Colon (tissue), 2 donors: ENCODE data around the gene CISTR.
"Not testable (repeated sequence)": the region's sequence is repeated elsewhere in the genome, so short reads cannot be mapped to it uniquely, and the experiment has no call there.

Source experiments
- FAIRE-seq: peaks from 2 replicates; lab custom pipeline; 2012; peaks lifted over from hg19 to GRCh38; lab: Jason Lieb, UNC
- donor health status: control.
- donor health status: control.

The CISTR gene

DNA sequence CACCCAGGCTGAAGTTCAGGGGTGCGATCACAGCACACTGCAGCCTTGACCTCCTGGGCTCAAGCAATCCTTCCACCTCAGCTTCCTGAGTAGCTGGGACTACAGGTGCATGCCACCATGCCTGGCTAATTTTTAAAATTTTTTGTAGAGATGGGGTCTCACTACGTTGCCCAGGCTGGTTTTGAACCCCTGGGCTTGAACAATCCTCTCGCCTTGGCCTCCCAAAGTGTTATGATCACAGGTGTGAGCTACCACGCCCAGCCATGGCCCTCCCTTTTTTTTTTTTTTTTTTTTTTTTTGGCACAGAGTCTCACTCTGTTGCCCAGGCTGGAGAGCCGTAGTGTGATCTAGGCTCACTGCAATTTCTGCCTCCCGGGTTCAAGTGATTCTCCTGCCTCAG is 33.2 kb downstream of the CISTR start:
- FAIRE-seq, result not testable (repeated sequence)

DNA sequence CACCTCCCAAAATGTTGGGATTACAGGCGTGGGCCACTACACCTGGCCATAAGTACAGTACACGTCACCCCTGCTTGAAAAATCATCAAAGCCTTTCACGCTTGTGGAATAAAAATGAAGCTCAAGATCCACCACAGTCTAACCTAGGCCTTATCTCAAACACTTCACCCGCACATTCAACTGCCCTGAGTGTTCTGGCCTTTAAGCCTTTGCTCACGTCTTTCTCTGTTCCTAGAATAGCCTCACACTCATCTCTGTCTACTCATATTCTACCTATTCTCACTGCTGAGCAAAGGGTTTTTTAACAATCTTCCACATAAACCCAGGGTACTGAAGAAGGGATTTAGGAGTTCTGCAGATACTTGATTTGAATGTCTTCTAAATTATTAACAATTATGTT is 34.5 kb downstream of the CISTR start:
- no peak for FAIRE-seq

- FAIRE-seq, result no peak
These were observed 37.8 kb downstream of the CISTR start for GRCh38 chr12:53714004-53714403.

DNA sequence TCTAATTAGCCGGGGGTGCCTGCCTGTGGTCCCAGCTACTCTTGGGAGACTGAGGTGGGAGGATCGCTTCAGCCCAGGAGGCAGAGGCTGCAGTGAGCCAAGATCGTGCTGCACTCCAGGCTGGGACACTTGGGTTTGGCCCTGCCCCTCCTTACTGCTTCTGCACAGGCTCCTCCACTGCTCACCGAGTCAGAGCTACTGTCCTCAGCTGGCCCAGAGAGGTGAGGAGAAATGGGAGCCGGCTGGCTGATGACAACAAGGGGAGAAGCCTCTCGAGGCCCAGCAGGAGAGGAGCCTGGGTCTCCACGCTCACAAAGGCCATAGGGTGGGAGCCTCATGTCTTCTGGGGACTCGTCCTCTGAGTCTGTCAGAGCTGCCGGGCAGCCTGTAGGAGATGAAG is 38.3 kb downstream of the CISTR start:
- no peak for FAIRE-seq

GRCh38 chr12:53712059-53712643 is 39.6 kb downstream of the CISTR start:
- FAIRE-seq, result no peak

GRCh38 chr12:53710091-53710490 is 41.7 kb downstream of the CISTR start:
- FAIRE-seq, result no peak

DNA sequence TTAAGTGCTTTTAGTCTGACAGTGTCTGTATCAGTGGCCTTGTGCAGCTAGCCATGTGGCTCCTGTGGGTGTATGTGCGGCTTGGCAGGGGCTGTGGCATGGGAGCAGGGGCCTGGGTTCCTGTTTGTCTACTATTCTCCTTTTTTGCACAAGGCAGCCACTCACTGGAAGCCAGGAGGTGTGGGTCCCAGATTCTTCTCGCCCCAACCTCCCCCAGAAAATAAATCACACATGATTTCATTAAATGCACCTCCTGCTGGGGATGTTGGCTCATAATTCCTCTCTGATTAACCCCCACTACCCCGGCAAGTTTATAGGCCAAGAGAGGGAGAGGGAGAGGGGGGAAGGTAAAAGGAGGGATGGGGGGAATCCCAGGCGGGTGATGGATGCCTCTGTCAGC is 42.1 kb downstream of the CISTR start:
- no peak for FAIRE-seq

GRCh38 chr12:53706080-53706479 is 45.7 kb downstream of the CISTR start:
- no peak for FAIRE-seq

GRCh38 chr12:53703756-53704155 is 48.0 kb downstream of the CISTR start:
- no peak for FAIRE-seq

GRCh38 chr12:53701518-53702264 is 50.1 kb downstream of the CISTR start:
- FAIRE-seq, result no peak

DNA sequence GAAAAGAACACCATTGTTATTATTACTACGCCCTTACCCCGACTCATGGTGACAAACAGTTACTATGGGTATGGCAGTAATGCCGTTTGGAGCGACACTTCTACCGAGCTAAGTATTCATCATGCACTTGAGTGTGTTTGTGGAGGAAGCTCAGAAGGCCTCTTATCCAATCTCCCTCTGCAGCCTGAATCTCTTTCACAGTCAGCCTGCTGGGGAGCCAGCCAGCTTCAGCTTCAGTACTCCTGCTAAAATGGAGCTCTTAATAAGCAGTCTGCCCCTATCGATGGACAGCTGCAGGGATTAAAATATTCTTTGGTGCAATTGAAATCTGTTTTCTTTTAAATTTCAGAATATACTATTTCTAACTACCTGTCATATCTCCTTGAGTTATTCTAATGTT is 51.2 kb downstream of the CISTR start:
- no peak for FAIRE-seq

GRCh38 chr12:53699678-53700025 is 52.1 kb downstream of the CISTR start:
- FAIRE-seq, result no peak

DNA sequence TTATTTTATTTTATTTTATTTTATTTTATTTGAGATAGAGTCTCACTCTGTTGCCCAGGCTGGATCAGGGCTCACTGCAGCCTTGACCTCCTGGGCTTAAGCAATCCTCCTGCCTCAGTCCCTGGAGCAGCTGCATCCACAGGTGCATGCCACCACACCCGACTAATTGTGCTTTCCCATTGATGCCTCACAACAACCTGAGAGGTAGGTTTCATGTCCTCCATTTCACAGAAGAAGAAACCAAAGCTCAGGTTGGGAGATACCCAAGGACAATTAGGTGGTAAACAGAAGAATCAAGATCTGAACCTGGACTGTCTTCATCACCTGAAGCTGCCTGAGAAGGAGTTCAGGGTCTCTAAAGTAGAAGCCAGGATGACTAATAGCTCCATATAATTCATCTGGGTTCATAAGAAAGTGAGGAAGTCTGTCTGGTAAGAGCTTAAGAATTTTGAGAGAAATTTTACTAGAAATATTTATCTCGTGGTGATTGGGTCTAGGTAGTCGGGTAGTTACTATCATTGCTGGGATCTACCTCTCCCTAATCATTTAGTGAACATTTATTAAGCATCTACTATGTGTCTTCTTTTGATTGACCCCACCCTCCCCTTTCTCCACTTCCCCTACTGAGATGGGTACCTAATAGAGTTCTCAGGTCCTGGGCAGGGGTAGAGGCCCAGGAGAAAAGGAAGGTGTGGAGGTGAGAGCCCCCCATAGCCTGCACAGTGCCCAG is 52.7 kb downstream of the CISTR start:
- FAIRE-seq, result no peak

DNA sequence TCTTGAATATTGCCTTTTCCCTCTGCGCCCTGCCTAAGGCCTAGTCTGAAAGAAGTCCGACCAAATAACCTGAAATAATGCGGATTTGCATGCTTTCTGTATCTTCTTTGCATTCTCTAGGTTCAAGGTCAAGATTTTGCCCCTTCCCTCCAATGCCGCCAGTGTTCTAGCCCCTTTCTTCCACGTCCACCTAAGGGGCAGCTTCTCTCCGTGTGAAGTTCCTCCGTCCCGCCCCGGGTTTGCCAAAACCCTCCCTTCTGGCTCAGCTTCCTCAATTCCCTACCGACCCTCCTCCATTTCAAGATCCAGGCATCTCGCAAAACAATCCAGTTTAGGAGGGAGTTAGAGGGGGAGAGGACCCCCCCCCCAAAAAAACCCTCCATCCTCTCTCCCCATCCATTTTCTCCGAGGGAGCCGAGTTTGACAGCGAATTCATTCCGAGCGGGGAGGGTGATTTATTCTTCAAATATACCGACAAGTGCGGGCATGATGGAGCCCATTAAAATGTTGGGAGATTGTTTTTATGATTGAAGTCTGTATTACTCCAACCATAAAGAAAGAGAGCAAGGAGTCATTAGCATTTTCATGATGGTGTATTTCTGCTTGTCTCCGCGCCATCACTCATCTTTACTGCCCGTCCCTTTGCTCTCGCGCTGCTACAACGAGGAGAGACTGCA is 55.0 kb downstream of the CISTR start:
- no peak for FAIRE-seq
